HEK293T (cell line): ENCODE data around the gene CFHR2.
"Not testable (repeated sequence)": the region's sequence is repeated elsewhere in the genome, so short reads cannot be mapped to it uniquely, and the experiment has no call there.

Experiments used
- CTCF ChIA-PET: fragments of 350-600 bp; formaldehyde crosslinking; extraction: SDS; loops from one replicate; lab custom pipeline; 2021; ENCODE audit warnings: antibody characterized with exemption, inconsistent platforms; lab: Yijun Ruan, JAX
- POLR2A ChIA-PET: fragments of 350-600 bp; formaldehyde crosslinking; extraction: SDS; loops from one replicate; lab custom pipeline; 2020; ENCODE audit warnings: antibody characterized with exemption, inconsistent platforms; lab: Yijun Ruan, JAX
- DNase-seq: peaks from one replicate; pipeline ENCODE4 v3.0.0; 2012; ENCODE audit warnings: mixed read lengths; ENCODE audit errors: extremely low spot score
- ARNT ChIP-seq: fragments of 450-650 bp; IDR thresholded peaks from 2 replicates; pipeline ENCODE4 v1.6.1; 2017; ENCODE audit warnings: mild to moderate bottlenecking
- BHLHE40 ChIP-seq: fragments of 450-650 bp; IDR thresholded peaks from 2 replicates; pipeline ENCODE4 v1.6.1; 2016; ENCODE audit warnings: mild to moderate bottlenecking, moderate library complexity, borderline replicate concordance
- CTBP1 ChIP-seq: fragments of 450-650 bp; IDR thresholded peaks from 2 replicates; pipeline ENCODE4 v1.6.1; 2016; ENCODE audit warnings: borderline replicate concordance
- ELF4 ChIP-seq: fragments of 450-650 bp; IDR thresholded peaks from 2 replicates; pipeline ENCODE4 v1.6.1; 2017; ENCODE audit warnings: antibody characterized with exemption
- FOXA1 ChIP-seq: fragments of 450-650 bp; IDR thresholded peaks from 2 replicates; pipeline ENCODE4 v1.6.1; 2016; ENCODE audit warnings: mild to moderate bottlenecking
- FOXK2 ChIP-seq: fragments of 450-650 bp; IDR thresholded peaks from 2 replicates; pipeline ENCODE4 v1.6.1; 2016; ENCODE audit warnings: mild to moderate bottlenecking
- FOXM1 ChIP-seq: fragments of 450-650 bp; IDR thresholded peaks from 2 replicates; pipeline ENCODE4 v1.6.1; 2017; ENCODE audit warnings: mild to moderate bottlenecking, borderline replicate concordance
- HDGF ChIP-seq: fragments of 450-650 bp; IDR thresholded peaks from 2 replicates; pipeline ENCODE4 v1.6.1; 2017; ENCODE audit warnings: antibody characterized with exemption, borderline replicate concordance
- L3MBTL2 ChIP-seq: fragments of 450-650 bp; conservative IDR thresholded peaks from 2 replicates; pipeline ENCODE4 v1.6.1; 2016; ENCODE audit warnings: mild to moderate bottlenecking
- LEF1 ChIP-seq: fragments of 450-650 bp; IDR thresholded peaks from 2 replicates; pipeline ENCODE4 v1.6.1; 2017; ENCODE audit warnings: mild to moderate bottlenecking, borderline replicate concordance
- NFRKB ChIP-seq: fragments of 450-650 bp; IDR thresholded peaks from 2 replicates; pipeline ENCODE4 v1.6.1; 2016; ENCODE audit warnings: mild to moderate bottlenecking, moderate library complexity
- PKNOX1 ChIP-seq: fragments of 450-650 bp; IDR thresholded peaks from 2 replicates; pipeline ENCODE4 v1.6.1; 2016
- SP1 ChIP-seq: fragments of 450-650 bp; IDR thresholded peaks from 2 replicates; pipeline ENCODE4 v1.6.1; 2017
- SUZ12 ChIP-seq: fragments of 450-650 bp; IDR thresholded peaks from 2 replicates; pipeline ENCODE4 v1.6.1; 2016; ENCODE audit warnings: mild to moderate bottlenecking
- TARDBP ChIP-seq: fragments of 450-650 bp; IDR thresholded peaks from 2 replicates; pipeline ENCODE4 v1.6.1; 2016
- ZNF384 ChIP-seq: fragments of 450-650 bp; IDR thresholded peaks from 2 replicates; pipeline ENCODE4 v1.6.1; 2016

The CFHR2 gene

GRCh38 chr1:196943568-196943967, at the start of gene CFHR2:
CFHR2 (plus strand) TSS chr1:196943738; CDS start chr1:196943881, 143 bp downstream.
- CTCF ChIA-PET, POLR2A ChIA-PET, DNase-seq: not testable (repeated sequence)

GRCh38 chr1:196896355-196896754, 47.2 kb upstream of the CFHR2 start:
- no peak for DNase-seq
- ChIA-PET CTCF (no interaction called here), POLR2A (no interaction called here)
- TF ChIP-seq FOXK2 (no peak), SUZ12 (no peak), NFRKB (no peak), L3MBTL2 (no peak), BHLHE40 (no peak), LEF1 (no peak), CTBP1 (no peak), ELF4 (no peak), HDGF (no peak), TARDBP (no peak), SP1 (no peak), PKNOX1 (no peak), FOXM1 (no peak), ARNT (no peak), FOXA1 (no peak), ZNF384 (no peak)

- DNase-seq = no peak
- no peak for TF ChIP-seq SUZ12
- no peak for TF ChIP-seq FOXK2
- TF ChIP-seq BHLHE40 = no peak
- no peak for TF ChIP-seq ZNF384
- TF ChIP-seq L3MBTL2 = no peak
- TF ChIP-seq LEF1 = no peak
- TF ChIP-seq SP1 = no peak
- TF ChIP-seq HDGF = no peak
- no peak for TF ChIP-seq TARDBP
- no peak for TF ChIP-seq PKNOX1
- TF ChIP-seq NFRKB = no peak
These were observed 46.2 kb upstream of the CFHR2 start for GRCh38 chr1:196897158-196897828.

GRCh38 chr1:196902344-196902743, 41.2 kb upstream of the CFHR2 start:
- TF ChIP-seq TARDBP (no peak), L3MBTL2 (no peak), ELF4 (no peak), ARNT (no peak), LEF1 (no peak), HDGF (no peak), NFRKB (no peak), ZNF384 (no peak), BHLHE40 (no peak), PKNOX1 (no peak), FOXM1 (no peak), SP1 (no peak), FOXK2 (no peak)
- POLR2A ChIA-PET = no interaction called here
- CTCF ChIA-PET = no interaction called here
- peak; percentile 12 for DNase-seq

More at GRCh38 chr1:196897158-196897828, 46.2 kb upstream of the CFHR2 start:
- ChIA-PET CTCF (no interaction called here), POLR2A (no interaction called here)

- peak; percentile 20 for DNase-seq
- ChIA-PET POLR2A (no interaction called here), CTCF (no interaction called here)
- TF ChIP-seq SUZ12 (no peak), ARNT (no peak), NFRKB (no peak), FOXA1 (no peak), BHLHE40 (no peak), TARDBP (no peak), PKNOX1 (no peak), ZNF384 (no peak), CTBP1 (no peak)
These were observed 33.3 kb upstream of the CFHR2 start for GRCh38 chr1:196910215-196910614.

GRCh38 chr1:196912283-196912682, 31.3 kb upstream of the CFHR2 start:
- CTCF ChIA-PET, POLR2A ChIA-PET, DNase-seq: not testable (repeated sequence)

GRCh38 chr1:196926839-196927238, 16.7 kb upstream of the CFHR2 start:
- POLR2A ChIA-PET, DNase-seq, CTCF ChIA-PET: not testable (repeated sequence)

GRCh38 chr1:196932853-196933252, 10.7 kb upstream of the CFHR2 start:
- CTCF ChIA-PET, POLR2A ChIA-PET: not testable (repeated sequence)

More at GRCh38 chr1:196932853-196933252, 10.7 kb upstream of the CFHR2 start:
- not testable (repeated sequence) for DNase-seq
